Measurements from ENCODE around the gene FRMD4A. TPM values are rescaled to one million over a fixed set of nuclear protein-coding genes. Genes with fewer than 3 reads are reported as not detected.

Gene FRMD4A
- total RNA-seq, 4 donors from 2014 or later: 27.5 to 40.4 (median 33.0) TPM

DNA sequence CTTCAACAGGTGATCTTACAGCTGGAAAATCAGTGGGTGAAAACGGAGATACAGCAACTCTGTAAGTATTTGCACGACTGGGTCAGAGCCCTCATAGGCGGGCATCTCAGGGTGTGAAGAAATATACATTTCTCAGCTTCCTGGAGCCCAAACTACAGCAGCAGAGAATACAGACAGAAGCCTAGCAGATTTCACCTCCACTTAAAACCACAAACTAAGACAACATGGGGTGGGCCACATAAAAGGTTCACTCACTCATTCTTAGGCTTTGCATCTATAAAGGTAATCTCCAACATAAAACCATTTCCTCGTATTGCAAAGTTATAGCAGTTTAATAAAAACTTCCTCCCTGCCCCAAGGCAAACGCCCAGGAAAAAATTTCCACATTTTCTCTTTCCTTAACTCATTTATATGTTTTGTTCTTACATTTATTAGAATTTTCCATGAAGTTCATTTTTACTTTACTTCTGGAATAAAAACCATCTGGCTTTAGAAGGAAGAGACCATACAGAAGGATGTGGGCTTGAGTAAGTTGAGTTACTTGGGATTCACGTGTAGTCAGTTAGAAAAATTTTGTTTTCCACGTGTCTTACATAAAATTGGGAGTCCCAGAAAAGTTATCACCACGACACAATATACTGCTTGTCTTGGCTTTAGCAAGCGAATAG lies 327.1 kb downstream of the FRMD4A start:
- DNase-seq (ENCODE audit: low spot score in 2 of 2): no peak
- no peak for TF ChIP-seq CTCF (IDR thresholded peaks at IDR 0.05)
- intact Hi-C loops (cut with DNase I; ENCODE audit: low total_unique reads): no loop called here
- H3K4me3 ChIP-seq (ENCODE audit: low read depth, poor library complexity, severe bottlenecking): no peak overlapping the region
- 73 to 78% methylated on average over 9 of the region's 9 CpGs for WGBS, 2 donors

GRCh38 chr10:14001298-14002040 lies 329.3 kb downstream of the FRMD4A start:
- H3K4me3 ChIP-seq (ENCODE audit: low read depth, poor library complexity, severe bottlenecking): no peak overlapping the region
- no peak for TF ChIP-seq CTCF (IDR thresholded peaks at IDR 0.05)
- no peak for TF ChIP-seq POLR2A (IDR thresholded peaks at IDR 0.05)
- intact Hi-C loops (cut with DNase I; ENCODE audit: low total_unique reads): no loop called here
- 85 to 87% methylated on average over 10 of the region's 10 CpGs for WGBS, 2 donors
- no peak for DNase-seq (ENCODE audit: low spot score in 2 of 2)

GRCh38 chr10:13998163-13998835 lies 332.4 kb downstream of the FRMD4A start:
- H3K4me3 ChIP-seq (ENCODE audit: low read depth, poor library complexity, severe bottlenecking): no peak overlapping the region
- TF ChIP-seq CTCF (IDR thresholded peaks at IDR 0.05): no peak
- TF ChIP-seq POLR2A (IDR thresholded peaks at IDR 0.05): no peak
- 73 to 85% methylated on average over 5 of the region's 5 CpGs for WGBS, 2 donors
- intact Hi-C loops (cut with DNase I; ENCODE audit: low total_unique reads): no loop called here
- DNase-seq (ENCODE audit: low spot score in 2 of 2): no peak

GRCh38 chr10:13997650-13998049 lies 333.1 kb downstream of the FRMD4A start:
- intact Hi-C loops (cut with DNase I; ENCODE audit: low total_unique reads): no loop called here
- WGBS, 2 donors: 77 to 81% methylated on average over 2 of the region's 2 CpGs
- TF ChIP-seq POLR2A (IDR thresholded peaks at IDR 0.05): no peak
- no peak for TF ChIP-seq CTCF (IDR thresholded peaks at IDR 0.05)
- no peak overlapping the region for H3K4me3 ChIP-seq (ENCODE audit: low read depth, poor library complexity, severe bottlenecking)
- no peak for DNase-seq (ENCODE audit: low spot score in 2 of 2)

GRCh38 chr10:13994932-13995331 lies 335.8 kb downstream of the FRMD4A start:
- WGBS, 2 donors: 49 to 65% methylated on average over 5 of the region's 5 CpGs
- TF ChIP-seq POLR2A (IDR thresholded peaks at IDR 0.05) (no peak), CTCF (IDR thresholded peaks at IDR 0.05) (no peak)
- DNase-seq (ENCODE audit: low spot score in 2 of 2): no peak
- H3K4me3 ChIP-seq (ENCODE audit: low read depth, poor library complexity, severe bottlenecking): no peak overlapping the region
- intact Hi-C loops (cut with DNase I; ENCODE audit: low total_unique reads): no loop called here
